NCI-H146 treated with DMSO at 0.1 percent for 48 hours (cell line): ENCODE data around the gene ZNF200.
"Not testable (repeated sequence)": the region's sequence is repeated elsewhere in the genome, so short reads cannot be mapped to it uniquely, and the experiment has no call there.

ENCODE experiments used
- DNase-seq: peaks from one replicate; lab custom pipeline; 2025; ENCODE audit not compliant: unreplicated experiment; lab: John Stamatoyannopoulos, UW

The ZNF200 gene

GRCh38 chr16:3254309-3254708 is 19.4 kb upstream of the ZNF200 start:
- no peak for DNase-seq

GRCh38 chr16:3252967-3253366 is 18.0 kb upstream of the ZNF200 start:
- no peak for DNase-seq

DNA sequence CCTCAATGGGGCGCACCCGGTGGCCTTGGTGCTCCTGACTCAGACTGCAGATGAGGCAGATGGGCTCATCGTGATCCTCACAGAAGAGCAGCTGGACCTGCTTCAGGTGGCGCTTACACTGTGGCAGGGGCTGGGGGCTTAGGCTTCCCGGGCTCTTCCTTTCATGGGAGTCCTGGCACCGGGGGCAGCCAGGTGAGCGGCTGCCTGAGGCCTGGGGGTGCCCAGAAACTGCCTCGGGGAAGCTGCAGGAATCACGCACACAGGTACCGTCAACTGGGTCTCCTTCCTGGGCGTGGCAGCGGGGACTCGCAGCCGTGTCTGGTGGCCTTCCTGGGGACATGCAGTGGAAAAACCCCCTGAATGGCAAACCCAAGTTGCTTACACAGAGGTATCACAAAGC is 14.5 kb upstream of the ZNF200 start:
- DNase-seq: no peak

GRCh38 chr16:3249020-3249419 is 14.1 kb upstream of the ZNF200 start:
- DNase-seq: no peak

- DNase-seq: no peak
Observed at GRCh38 chr16:3248596-3248995, 13.6 kb upstream of the ZNF200 start.

GRCh38 chr16:3246876-3247275 is 11.9 kb upstream of the ZNF200 start:
- DNase-seq: no peak

- no peak for DNase-seq
Observed at GRCh38 chr16:3246002-3246401, 11.0 kb upstream of the ZNF200 start.

DNA sequence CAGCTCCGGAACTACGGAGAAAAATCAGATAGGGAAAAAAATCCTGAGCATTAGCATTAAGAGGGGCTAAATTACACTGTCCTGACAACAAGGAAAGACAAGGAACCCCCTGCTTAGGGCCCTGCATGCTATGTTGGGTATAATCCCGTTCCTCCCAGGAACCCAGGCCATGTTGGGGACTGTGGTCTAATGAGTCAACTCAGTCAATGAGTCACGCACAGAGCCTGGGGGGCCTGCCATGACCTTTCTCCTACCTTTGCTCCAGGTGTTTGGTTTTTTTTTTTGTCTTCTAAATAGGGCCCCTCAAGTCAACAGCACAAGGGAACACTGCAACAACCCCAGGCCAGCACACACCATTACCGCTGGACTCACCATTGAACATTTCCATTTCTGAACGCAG is 8.9 kb upstream of the ZNF200 start:
- DNase-seq: no peak

GRCh38 chr16:3242709-3243108 is 7.8 kb upstream of the ZNF200 start:
- no peak for DNase-seq

DNA sequence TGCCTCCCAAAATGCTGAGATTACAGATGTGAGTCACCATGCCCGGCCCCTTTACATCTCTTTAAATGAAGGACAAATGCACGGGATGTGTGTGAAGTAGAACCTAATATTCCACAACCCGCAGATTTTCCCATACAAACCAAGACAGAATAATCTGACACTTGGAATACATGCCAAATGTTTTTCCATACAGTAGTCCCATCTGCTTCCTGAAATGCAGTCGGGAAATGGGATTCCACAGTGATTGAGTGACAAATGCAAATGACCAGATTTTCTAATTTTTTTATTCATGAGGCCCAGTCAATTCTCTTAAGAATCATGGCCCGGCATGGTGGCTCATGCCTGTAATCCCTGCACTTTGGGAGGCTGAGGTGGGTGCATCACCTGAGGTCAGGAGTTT is 6.8 kb upstream of the ZNF200 start:
- DNase-seq: no peak

DNA sequence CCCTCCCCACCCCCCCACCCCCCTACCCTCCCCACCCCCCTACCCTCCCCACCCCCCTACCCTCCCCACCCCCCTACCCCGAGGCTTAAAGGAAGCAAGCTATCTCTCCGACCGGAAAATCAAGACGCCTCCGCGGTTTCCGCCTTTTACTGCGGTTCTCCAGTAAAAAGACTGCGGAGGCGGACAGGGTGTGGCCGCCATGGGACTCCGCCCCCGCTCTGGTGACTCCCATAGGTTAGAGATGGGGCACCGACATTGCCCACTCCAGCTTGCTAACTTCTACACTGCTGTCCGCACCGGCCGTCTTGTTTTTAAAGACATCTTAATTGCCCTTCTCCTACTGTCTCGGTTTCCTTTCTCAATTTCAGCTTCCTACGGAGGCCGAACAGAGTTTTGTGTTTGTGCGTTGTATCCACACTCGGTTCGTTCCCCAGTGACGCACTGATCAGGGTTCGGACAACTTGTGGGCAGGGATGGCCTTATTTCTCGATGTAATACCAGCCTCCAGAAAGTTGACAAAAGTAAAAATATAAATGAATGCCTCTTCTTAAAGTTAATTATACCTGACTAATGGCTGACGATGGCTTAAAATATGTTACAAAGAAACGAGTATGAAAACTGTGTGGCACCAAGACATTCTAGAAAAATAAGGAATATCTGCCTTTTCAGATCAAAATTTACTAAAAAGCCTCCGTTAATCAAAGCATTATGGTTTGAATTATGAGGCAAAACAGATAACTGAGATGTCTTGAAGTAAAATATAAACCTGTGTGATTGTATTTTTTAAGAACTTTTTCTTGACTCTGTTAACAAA is 1.1 kb upstream of the ZNF200 start:
- DNase-seq: no peak

DNA sequence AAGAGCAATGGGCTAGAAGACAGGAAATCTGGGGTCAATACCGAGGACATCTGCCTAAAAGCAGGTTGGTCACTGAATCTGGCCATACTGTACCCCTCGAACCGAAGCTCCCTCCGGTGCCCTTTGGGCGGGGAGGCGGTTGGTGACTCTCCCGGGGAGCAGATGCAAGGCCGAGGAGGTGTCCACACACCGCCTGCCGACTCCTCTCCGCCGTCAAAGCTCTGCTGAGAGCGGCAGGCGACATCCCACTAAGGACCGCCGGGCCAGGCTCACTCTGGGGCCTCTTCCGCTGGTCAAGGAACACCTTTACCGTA is 458 bp downstream of the ZNF200 start:
- no peak for DNase-seq

GRCh38 chr16:3223913-3224515 is 10.9 kb downstream of the ZNF200 start:
- DNase-seq: no peak

DNA sequence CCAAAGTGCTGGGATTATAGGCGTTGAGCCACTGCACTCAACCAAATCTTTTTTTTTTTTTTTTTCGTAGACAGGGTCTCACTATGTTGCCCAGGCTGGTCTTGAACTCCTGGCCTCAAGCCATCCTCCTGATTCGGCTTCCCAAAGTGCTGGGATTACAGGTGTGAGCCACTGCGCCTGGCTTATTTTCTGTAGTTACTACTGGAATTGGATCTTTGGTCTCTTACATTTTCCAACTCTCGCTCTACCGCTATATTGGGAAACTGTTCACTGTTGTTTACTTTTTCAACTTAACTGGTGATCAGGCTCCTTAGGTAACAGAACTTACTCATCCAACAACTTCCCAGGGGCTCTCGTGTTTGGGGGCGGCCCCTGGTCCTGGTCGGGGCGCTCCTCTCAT is 14.1 kb downstream of the ZNF200 start:
- no peak for DNase-seq

DNA sequence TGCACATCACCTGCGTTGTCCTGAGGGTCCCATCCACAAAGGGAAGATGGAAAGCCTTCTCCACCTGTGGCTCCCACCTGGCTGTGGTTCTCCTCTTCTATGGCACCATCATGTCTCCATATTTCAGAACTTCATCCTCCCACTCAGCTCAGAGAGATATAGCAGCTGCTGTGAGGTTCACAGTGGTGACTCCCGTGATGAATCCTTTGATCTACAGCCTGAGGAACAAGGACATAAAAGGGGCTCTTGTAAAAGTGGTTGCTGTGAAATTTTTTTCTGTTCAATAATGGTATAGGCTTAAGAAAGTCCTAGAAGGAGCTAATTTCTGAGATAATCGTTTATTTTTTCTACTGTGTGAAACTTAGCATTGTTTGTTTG is 18.7 kb downstream of the ZNF200 start:
- no peak for DNase-seq

- no peak for DNase-seq
Observed at GRCh38 chr16:3215601-3216262, 19.2 kb downstream of the ZNF200 start.

DNA sequence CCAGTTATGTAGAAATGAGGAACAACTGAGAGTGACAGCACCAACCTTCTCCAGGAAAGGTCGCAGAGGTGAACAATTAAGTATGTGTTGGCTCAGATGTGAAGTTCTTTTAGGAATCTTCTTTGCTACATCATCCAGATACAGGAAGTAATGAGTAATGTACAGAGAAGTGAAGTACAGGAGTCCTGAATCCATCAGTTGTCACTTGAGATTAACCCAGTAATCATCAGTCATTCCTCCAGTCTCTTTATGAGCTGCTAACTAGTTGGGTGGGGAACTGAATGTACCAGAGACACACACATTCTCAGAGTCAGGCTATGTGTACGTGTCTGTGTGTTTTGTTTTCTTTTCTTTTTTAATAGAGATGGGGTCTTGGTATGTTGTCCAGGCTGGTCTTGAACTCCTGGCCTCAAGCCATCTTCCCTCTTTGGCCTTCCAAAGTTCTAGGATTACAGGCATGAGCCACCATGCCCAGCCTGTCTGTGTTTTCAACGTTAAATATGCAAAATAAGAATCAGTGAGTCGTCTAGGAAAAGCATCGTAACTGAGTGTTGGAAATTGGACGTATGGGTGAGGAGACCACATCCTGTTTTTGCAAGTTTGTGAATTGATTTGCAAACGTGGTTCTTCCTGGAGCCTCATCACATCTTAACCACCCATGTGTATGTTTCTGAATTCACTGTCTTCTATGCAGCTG is 19.9 kb downstream of the ZNF200 start:
- DNase-seq: no peak

DNA sequence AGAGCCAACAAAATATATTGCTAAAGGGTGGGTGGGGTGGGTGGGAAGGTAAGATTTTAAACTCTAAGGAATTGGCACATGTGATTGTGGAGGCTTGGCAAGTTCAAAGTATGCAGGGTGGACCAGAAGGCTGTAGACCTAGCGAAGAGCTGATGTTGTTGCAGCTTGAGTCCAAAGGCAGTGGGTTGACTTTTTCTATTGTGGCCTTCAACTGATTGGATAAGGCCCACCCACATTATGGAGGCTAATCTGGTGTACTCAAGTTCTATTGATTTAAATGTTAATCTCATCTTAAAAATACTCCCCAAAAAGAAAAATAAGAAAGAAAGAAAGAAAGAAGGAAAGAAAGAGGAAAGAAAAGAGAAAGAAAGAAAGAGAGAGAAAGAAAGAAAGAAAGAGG is 22.4 kb downstream of the ZNF200 start:
- no peak for DNase-seq

- DNase-seq: no peak
Observed at GRCh38 chr16:3212006-3212405, 23.0 kb downstream of the ZNF200 start.

GRCh38 chr16:3207086-3207953 is 27.6 kb downstream of the ZNF200 start:
- no peak for DNase-seq

- not testable (repeated sequence) for DNase-seq
Observed at GRCh38 chr16:3205939-3206338, 29.0 kb downstream of the ZNF200 start.
